ENCODE data around the gene MCUR1.
"Not testable (repeated sequence)": the region's sequence is repeated elsewhere in the genome, so short reads cannot be mapped to it uniquely, and the experiment has no call there.

Gene MCUR1, protein sequence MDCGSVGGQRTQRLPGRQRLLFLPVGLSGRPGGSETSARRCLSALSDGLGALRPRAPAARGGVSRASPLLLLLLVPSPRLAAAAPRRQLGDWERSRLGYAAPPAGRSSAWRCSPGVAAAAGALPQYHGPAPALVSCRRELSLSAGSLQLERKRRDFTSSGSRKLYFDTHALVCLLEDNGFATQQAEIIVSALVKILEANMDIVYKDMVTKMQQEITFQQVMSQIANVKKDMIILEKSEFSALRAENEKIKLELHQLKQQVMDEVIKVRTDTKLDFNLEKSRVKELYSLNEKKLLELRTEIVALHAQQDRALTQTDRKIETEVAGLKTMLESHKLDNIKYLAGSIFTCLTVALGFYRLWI

DNA sequence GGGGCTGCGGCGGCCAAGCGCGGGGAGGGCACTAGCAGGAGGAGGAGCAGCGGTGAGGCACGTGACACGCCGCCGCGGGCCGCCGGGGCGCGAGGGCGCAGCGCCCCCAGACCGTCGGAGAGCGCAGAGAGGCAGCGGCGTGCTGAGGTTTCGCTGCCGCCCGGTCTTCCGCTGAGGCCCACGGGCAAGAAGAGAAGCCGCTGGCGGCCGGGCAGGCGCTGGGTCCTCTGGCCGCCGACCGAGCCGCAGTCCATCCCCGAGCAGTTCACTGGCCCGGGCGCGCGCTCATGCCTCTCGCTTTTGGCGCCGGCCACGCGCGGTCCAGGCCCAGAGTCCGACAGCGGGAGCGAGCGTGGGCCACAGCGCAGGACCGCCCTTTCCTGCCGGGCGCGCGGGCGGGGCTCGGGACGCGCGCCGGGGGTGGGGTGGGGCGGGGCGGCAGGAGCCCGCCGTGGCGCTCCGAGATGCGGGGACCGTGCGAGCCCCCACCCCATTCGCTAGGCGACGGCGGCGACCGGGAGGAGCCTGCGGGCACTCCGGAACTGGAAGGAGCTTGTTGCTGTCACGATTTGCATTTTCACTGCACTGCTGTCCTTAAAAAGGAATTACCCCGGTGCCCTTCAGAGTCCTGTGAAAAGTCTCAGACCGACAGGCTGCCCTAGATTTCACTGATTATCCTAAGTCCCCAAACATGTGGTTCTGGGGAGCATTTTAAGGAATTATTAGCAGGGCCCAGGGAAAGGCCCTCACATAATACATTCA lies at the start of gene MCUR1:
MCUR1 (minus strand) TSS at position 382 of the 762 bp plus-strand sequence; CDS start at position 254, 128 bp downstream.
- DNase-seq, result peak; percentile 84 to 87

DNA sequence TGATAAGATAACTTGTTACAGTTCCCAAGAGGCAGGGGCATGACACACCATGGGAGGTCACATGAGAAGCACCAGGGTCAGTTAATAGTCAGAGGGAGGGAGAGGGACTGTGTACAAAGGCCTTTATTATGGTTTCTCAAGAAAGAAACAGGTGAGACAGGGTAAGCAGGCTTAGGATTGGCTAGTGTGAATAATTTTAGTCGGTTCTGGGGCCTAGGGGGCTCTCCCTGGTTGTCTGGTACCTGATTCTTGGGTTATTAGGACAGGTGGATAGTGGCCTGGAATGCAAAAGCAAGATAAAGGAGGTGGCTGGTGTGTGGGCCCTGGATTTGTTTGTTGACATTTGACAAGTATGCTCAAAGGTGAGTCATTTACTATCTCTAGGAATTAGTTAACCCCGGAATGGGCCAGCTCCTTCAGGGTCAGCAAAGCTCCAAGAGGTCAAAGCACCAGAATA lies 49.4 kb upstream of the MCUR1 start:
- DNase-seq, result no peak

DNA sequence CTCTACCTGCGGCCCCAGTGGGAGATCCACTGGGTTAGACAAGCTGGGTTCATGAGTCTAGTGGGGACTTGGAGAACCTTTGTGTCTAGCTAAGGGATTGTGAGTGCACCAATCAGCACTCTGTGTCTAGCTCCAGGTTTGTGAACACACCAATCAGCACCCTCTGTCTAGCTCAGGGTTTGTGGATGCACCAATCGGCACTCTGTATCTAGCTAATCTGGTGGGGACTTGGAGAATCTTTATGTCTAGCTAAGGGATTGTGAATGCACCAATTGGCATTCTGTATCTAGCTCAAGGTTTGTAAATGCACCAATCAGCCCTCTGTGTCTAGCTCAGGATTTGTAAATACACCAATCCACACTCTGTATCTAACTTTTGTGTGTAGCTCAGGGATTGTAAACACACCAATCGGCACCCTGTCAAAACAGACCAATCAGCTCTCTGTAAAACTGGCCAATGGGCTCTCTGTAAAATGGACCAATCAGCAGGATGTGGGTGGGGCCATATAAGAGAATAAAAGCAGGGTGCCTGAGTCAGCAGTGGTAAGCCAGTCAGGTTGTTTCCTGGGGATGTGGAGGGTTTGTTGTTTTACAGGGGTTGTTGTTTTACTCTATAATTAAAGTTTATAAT lies 46.3 kb upstream of the MCUR1 start:
- DNase-seq, result not testable (repeated sequence)

DNA sequence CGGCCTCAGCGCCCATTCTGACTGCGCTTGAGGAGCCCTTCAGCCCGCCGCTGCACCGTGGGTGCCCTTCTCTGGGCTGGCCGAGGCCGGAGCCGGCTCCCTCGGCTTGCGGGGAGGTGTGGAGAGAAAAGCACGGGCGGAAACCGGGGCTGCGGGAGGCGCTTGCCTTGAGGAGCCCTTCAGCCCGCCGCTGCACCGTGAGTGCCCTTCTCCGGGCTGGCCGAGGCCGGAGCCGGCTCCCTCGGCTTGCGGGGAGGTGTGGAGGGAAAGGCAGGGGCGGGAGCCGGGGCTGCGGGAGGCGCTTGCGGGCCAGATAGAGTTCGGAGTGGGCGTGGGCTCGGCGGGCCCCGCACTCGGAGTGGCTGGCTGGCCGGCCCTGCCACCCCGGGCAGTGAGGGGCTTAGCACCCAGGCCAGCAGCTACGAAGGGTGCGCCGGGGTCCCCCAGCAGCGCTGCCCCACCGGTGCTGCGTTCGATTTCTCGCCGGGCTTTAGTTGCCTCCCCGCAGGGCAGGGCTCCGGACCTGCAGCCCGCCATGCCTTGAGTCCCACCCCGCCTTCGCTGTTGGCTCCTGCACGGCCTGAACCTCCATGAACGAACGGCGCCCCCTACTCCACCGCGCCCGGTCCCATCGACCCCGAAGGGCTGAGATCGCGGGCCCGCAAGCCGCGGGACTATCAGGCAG lies 45.7 kb upstream of the MCUR1 start:
- no peak for DNase-seq

DNA sequence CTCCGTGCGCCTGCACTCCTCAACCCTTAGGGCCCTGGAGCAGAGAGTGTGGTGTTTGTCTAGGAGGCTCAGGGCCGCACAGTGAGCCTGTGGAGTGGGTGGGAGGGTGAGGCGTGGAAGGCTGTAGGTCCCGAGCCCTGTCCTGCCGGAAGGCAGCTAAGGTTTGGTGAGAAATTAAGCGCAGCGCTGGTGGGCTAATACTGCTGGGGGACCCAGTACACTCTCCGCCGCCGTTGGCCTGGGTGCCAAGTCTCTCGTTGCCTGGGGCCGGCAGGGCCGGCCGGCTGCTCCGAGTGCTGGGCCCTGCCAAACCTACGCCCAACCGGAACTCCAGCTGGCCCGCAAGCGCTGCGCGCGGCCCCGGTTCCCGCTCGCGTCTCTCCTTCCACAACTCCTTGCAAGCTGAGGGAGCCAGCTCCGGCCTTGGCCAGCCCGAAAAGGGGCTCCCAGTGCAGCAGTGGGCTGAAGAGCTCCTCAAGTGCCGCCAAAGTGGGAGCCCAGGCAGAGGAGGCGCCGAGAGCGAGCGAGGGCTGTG lies 40.4 kb upstream of the MCUR1 start:
- no peak for DNase-seq

DNA sequence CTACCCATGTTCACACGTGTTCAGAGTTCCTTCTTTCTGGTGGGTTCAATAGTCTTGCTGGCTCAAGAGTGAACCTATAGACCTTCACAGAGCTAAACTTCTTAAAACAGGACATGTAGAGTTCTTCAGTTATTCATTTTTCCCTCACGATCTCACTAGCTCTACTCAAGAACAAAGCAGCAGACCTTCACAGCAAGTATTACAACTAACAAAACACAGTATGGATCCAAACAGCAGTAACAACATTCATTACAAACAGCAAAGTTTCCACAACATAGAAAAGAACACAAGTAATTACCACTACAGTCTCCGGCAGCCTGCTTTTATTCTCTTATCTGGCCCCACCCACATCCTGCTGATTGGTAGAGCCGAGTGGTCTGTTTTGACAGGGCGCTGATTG lies 39.5 kb upstream of the MCUR1 start:
- no peak for DNase-seq

DNA sequence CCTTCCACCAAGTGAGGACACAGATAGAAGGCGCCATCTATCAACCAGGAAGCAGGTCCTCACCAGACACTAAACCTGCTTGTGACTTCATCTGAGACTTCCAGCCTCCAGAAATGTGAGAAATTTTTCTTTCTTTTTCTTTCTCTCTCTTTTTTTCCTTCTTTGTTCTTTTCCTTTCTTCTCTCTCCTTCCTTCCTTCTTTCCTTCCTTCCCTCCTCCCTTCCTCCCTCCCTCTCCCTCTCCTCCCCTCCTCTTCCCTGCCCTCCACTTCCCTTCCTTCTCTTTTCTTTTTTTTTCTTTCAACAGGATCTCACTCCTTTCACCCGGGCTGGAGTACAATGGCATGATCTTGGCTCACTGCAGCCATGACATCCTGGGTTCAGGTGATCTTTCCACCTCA lies 37.4 kb upstream of the MCUR1 start:
- no peak for DNase-seq

DNA sequence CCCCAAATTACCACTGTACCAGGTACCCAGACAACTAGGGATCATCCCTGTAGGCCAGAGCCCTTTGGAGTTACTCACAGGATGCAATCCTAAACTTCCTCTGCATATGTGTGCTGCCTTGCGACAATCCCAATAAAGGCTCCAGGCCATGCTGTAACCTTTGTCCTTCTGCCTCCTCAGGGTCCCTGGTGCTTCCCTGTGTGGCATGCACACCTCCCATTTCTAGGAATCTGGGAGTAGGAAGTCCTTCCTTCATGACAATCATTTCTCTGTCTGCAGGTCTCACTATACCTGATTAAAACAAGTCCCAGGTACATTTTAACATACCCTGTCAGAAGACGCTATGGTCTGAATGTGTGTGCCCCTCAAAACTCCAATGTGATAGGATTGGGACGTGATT lies 37.0 kb upstream of the MCUR1 start:
- DNase-seq, result no peak

DNA sequence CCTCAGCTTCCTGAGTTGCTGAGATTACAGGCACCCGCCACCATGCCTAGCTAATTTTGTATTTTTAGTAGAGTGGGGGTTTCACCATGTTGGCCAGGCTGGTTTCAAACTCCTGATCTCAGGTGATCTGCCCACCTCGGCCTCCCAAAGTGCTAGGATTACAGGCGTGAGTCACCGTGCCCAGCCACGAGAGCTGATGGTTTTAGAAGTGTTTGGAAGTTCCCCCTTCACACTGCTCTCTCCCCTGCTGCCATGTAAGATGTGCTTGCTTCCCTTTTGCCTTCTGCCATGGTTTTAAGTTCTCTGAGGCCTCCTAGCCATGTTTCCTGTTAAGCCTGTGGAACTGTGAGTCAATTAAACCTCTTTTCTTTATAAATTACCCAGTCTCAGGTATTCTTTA lies 36.3 kb upstream of the MCUR1 start:
- DNase-seq, result not testable (repeated sequence)

DNA sequence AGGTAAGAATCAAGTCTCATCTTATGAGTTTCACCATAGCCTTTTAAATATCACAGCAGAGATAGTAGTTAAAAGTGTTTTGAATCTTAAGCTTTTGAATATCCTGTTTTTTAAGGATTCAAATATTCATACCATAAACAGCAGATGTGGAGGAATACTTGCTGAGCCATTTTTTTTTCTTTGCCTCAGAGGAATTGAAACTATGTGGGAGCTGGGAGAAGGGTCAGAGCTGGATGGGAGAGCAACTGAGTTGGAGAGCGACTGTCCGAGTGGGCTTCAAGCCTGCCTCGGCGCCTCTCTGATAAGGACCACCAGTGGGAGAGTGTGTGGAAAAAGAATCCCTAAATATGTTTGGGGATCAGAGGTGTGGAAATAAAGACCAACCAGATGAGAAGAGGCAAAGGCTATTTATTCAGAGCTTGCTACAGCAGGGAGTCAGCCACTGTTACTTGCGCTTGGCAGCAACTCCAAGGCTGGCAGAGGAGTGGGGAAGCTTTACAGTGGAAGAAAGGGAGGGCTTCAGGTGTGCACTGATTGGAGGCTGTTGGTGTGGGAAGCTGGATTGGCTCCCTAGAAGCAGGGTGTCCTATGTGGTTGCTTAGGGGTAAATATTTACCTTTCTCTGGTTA lies 34.3 kb upstream of the MCUR1 start:
- no peak for DNase-seq

DNA sequence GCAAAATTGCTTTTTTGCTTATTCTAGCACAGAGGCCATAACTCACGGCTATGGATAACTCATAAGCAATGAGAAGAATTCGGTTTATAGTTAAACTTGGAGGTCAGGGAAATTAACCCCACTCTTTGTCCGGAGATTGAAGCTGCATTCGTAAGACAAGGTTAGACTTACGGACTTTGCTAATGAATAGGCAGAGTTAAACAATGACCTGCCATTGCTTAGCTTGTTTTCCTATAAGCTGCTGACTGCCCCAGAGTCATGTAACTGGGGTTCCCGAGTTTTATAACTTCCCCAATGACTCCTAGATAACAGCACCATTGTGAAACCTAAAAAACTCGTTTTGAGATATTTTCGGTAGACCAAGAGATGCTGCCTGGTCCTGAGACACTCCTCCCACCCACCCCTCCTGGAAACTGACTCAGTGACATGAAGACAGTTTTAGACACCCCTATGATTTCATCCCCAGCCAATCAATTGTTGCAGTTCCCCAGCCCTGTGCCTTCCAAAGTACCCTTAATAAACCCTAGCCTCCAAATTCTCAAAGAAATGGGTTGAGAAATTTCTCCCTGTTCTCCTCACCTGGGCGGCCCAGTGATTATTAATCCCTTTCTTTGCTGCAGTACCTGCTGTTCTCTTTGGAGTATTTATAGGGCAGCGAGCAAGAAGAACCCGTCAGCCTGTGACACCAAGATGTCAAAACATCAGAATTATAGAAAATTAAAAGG lies 33.1 kb upstream of the MCUR1 start:
- DNase-seq, result no peak

DNA sequence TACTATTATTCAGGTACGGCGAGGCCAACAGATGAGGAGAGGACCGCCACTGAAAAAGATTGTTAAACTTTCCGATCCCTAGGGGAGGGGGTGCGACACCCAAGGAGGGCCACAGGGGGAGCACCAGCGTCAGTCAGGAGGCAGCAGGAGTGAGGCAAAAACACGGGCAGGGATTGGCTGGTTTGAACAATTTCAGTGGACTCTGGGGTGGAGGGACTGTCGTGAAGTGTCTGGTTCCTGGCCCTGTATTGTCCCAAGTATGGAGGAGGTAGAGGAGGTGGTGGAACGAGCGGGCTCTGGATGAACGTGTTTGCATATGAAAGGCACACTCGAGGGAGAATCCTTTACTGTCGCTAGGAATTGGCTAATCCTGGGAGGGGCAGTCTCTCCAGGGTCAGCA lies 32.5 kb upstream of the MCUR1 start:
- no peak for DNase-seq

DNA sequence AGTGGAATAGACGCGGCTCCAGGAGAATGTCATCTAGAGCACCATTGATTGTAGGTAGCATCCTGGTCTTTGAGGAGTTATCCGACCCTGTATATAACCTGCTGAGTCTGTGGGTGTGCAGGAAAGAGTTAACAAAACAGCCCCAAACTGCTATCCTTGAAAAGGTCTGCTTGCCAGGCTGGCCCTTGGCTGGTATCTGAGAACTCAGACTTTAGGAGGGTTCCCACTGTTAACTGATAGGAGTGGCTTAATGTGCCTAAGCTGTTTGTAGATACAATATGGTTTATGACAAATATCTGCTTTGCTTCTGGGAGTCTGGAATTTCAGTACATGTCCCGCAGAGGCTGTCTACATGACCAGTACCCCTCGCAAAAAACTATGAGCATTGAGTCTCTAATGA lies 27.6 kb upstream of the MCUR1 start:
- no peak for DNase-seq

DNA sequence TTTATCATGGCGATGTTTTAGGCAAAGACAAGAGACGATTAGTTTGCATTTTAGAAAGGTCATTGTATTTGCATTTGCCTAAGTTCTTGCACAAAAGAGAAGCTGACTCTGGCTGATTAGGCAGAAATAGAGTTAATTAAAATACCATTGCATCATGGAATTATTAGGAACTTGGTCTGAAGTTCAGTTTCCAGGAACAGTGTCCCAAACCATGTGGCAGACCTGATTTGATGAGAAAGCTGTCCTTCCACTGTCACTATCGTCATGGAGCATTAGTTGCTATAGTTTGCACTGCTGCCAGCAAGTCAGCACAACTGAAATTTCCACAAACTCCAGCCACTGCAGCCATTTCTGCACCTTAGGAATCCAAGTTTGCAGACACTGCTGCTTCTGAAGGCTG lies 24.3 kb upstream of the MCUR1 start:
- DNase-seq, result no peak

DNA sequence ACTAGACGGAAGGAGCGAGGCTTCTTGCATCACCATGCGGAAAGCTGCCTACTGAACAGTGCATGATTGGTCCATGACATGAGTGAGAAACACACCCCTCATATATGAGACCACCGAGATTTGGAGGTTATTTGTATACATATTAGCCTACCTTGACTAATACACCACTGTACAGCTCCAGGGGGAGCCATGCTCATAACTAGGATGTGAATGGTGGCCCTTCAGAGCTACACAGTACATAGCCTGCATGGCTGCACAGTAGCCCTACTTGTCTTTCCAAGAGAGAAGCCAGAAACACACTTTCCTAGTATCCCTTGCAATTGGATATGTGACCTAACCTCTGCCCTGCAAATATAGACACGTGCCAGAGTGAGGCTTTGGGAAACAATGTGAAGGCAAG lies 21.8 kb upstream of the MCUR1 start:
- no peak for DNase-seq

DNA sequence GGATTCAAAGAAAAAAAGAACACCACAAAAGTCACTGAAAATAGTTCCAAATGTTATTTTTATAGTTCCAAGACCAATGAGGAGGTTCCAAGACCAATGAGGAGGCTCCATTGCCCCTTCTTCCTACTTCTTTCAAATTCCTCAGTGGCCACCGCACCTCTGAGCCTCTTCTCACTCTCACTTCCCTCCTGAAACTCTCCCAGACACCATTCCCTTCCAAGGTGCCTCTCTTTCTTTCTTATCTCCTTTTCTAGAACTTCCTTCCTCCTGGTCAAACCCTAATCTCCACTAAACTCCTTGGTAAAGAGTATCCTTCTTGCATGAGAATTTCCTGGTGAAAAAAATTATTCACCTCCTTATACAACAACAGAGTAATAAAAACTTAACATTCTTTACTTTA lies 20.4 kb upstream of the MCUR1 start:
- DNase-seq, result no peak

DNA sequence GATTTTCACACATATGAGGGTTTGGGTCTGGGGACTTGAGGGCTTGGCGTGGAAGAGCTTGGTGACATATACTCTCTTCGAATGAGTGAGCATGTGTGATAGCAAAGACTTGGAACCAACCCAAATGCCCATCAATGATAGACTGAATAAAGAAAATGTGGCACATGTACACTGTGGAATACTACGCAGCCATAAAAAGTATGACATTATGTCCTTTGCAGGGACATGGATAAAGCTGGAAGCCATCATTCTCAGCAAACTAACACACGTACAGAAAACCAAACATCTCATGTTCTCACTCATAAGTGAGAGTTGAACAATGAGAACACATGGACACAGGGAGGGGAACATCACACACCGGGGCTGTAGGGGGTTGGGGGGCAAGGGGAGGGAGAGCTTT lies 19.7 kb upstream of the MCUR1 start:
- DNase-seq, result not testable (repeated sequence)

DNA sequence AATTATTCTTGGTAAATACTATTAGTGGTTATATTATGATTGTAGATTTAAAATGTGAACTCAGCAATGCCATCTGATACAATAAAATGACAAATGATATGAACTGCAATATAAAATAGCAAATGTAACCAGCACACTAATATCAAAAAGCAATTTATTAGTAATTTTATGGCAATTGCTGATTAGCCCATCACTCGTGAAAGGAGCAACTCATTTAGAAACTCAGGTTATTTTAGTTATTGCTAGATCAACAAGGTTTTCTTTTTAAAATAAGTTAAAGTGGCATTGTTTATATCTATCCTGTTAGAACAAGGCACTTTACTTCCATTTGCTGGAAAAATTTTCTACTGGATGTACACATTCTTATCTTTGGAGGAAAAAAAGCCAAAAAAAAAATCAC lies 18.4 kb upstream of the MCUR1 start:
- DNase-seq, result no peak

DNA sequence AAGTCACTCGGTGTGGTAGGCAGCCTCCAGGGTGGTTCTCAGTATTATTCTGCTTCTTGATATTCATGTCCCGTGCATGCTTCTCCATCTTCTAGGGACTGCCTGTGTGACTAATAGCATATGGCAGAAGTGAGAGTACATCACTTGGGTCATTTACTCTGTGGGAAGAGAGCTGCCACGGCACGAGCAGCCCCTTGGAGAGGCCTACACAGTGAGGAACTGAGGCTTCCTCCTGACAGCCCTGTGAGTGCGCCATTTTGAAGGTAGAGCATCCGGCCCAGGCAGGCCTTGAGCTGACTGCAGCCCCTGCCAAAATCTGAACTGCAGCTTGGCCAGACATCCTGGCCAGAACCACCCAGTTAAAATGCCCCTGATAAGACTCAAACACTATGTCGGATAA lies 17.3 kb upstream of the MCUR1 start:
- DNase-seq, result no peak

DNA sequence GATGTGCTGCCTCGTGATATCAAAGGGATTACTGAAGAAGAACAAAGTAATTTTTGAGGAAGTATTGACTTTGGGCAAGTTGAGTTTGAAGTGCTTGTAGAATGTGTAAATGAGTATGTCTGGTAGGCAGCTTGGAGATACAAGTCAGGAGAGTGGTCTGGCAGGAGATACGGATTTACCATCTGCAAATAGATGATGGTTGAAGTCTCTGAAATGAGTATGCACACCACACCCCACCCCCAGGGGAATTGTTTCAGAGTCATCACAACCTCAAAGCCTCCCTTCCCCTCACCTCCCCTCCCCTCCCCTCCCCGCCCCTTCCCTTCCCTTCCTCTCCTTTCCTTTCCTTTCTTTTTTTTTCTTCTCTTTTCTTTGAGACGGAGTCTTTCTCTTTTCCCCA lies 16.4 kb upstream of the MCUR1 start:
- DNase-seq, result no peak

DNA sequence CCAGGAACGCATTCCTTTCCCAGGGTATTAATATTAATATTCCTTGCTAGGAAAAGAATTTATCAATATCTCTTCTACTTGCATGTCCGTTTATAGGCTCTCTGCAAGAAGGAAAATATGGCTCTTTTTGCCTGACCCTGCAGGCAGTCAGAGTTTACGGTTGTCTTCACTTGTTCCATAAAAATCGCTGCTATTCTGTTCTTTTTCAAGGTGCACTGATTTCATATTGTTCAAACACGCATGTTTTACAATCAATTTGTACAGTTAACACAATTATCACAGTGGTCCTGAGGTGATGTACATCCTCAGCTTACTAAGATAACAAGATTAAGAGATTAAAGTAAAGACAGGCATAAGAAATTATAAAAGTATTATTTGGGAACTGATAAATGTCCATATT lies 15.1 kb upstream of the MCUR1 start:
- DNase-seq, result not testable (repeated sequence)

All from activated CD4-positive, alpha-beta T cell treated with anti-CD3 and anti-CD28 coated beads, Interleukin-2, amount 50 U/mL, for 48 hours (primary cell).